HG03097 (cell line): ENCODE measurements around the gene CNR2.
"Not testable (repeated sequence)": the region's sequence is repeated elsewhere in the genome, so short reads cannot be mapped to it uniquely, and the experiment has no call there.

Source experiments
- ATAC-seq: cut with Tn5 transposase; IDR thresholded peaks from one replicate; pipeline ENCODE4 v1.9.1; 2021; ENCODE audit not compliant: unreplicated experiment, low FRiP score

The CNR2 gene

GRCh38 chr1:23916209-23917131 lies 3.3 kb upstream of the CNR2 start:
- peak; percentile 49 for ATAC-seq

GRCh38 chr1:23915466-23915865 lies 2.3 kb upstream of the CNR2 start:
- ATAC-seq, result no peak

- no peak for ATAC-seq
Observed at GRCh38 chr1:23914921-23915320, 1.8 kb upstream of the CNR2 start.

- no peak for ATAC-seq
Observed at GRCh38 chr1:23911921-23912320, 1.2 kb downstream of the CNR2 start.

- ATAC-seq, result no peak
Observed at GRCh38 chr1:23910553-23911246, 2.5 kb downstream of the CNR2 start.

GRCh38 chr1:23910144-23910543 lies 3.0 kb downstream of the CNR2 start:
- no peak for ATAC-seq

- no peak for ATAC-seq
Observed at GRCh38 chr1:23909412-23909811, 3.8 kb downstream of the CNR2 start.

GRCh38 chr1:23908453-23909341 lies 4.5 kb downstream of the CNR2 start:
- peak; percentile 34 for ATAC-seq

GRCh38 chr1:23906731-23907130 lies 6.4 kb downstream of the CNR2 start:
- ATAC-seq, result no peak

GRCh38 chr1:23905461-23906025 lies 7.6 kb downstream of the CNR2 start:
- no peak for ATAC-seq

GRCh38 chr1:23904748-23905357 lies 8.3 kb downstream of the CNR2 start:
- no peak for ATAC-seq

GRCh38 chr1:23903754-23904153 lies 9.4 kb downstream of the CNR2 start:
- ATAC-seq, result no peak

GRCh38 chr1:23902321-23903278 lies 10.6 kb downstream of the CNR2 start:
- ATAC-seq, result no peak

GRCh38 chr1:23900017-23900416 lies 13.1 kb downstream of the CNR2 start:
- not testable (repeated sequence) for ATAC-seq

GRCh38 chr1:23899070-23899469 lies 14.1 kb downstream of the CNR2 start:
- ATAC-seq, result no peak

- ATAC-seq, result no peak
Observed at GRCh38 chr1:23897083-23897482, 16.1 kb downstream of the CNR2 start.

- ATAC-seq, result no peak
Observed at GRCh38 chr1:23896491-23896890, 16.7 kb downstream of the CNR2 start.

- no peak for ATAC-seq
Observed at GRCh38 chr1:23895993-23896392, 17.2 kb downstream of the CNR2 start.

GRCh38 chr1:23895082-23895481 lies 18.1 kb downstream of the CNR2 start:
- ATAC-seq, result no peak
